OCI-LY1 (cell line): ENCODE data around the gene GAB4.

Experiments
- CTCF ChIP-seq: fragments of 200-600 bp; sonication (generic), shearing (Covaris generic); IDR thresholded peaks from 2 replicates; pipeline ENCODE4 v1.5.1; 2017; ENCODE audit warnings: mild to moderate bottlenecking, antibody characterized with exemption, low read length, moderate library complexity, mixed read lengths
- EZH2 ChIP-seq: fragments of 200-600 bp; sonication (generic), shearing (Covaris generic); IDR thresholded peaks from 2 replicates; pipeline ENCODE4 v1.8.0; 2017; ENCODE audit warnings: borderline replicate concordance, mixed run types, mild to moderate bottlenecking, antibody characterized with exemption, low read length, moderate library complexity, mixed read lengths

- no peak for TF ChIP-seq CTCF
- TF ChIP-seq EZH2: no peak
Observed at GRCh38 chr22:16954060-16954403, 54.0 kb downstream of the GAB4 start.
